Sciatic nerve (tissue), 2 donors: ENCODE results near the gene OR1S1. TPM values are rescaled to one million over a fixed set of nuclear protein-coding genes. Genes with fewer than 3 reads are reported as not detected.
"Not testable (repeated sequence)": the region's sequence is repeated elsewhere in the genome, so short reads cannot be mapped to it uniquely, and the experiment has no call there.

ENCODE experiments used
- ATAC-seq: fragments of 200-7000 bp; cut with Tn5 transposase; one replicate; pipeline ENCODE4 v1.9.1; 2020; ENCODE audit warnings: mild to moderate bottlenecking, moderate library complexity
- DNase-seq: peaks from one replicate; pipeline ENCODE4 v3.0.0-alpha.2; 2020; ENCODE audit warnings: low spot score
- intact Hi-C: fragments of 100-400 bp; cut with DNase I; formaldehyde crosslinking; loops from one replicate; pipeline ENCODE4 v1.14.2; 2022
- total RNA-seq: library from RNA; stranded (reverse); fragmentation: NEBNext Ultra II Directional; extraction: Animal tissue kit (Norgen Biotek cat#: 25700); gene quantifications from one replicate; pipeline ENCODE4 v1.2.1, GENCODE V29; 2021
- donor health status: DM: no; HTN: no; CAD: no.
- donor health status: DM: no; HTN: no; CAD: no.

OR1S1 gene
- not detected for total RNA-seq

DNA sequence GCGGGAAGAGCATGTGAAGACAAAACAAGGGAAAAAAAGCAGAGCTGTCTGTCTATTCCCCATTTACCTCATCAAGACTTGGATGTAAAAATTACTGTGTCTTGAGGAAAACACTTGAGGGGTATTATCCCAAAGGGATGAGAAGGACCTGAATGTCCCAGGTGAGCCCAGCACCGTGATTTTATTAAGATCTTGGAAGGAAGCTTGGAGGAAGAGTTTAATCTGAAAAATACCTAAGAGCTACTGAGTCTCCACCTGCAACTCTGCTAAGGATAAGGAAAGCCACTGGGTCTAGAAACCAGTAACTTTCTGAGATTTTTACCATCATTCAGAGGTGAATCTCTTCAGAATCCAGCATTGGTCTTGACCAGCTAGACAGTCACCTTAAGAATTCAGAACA lies at the start of gene OR1S1:
TSS of gene OR1S1 (plus strand) at position 301 of the 400 bp plus-strand sequence.
- DNase-seq, ATAC-seq, intact Hi-C loops: not testable (repeated sequence)

DNA sequence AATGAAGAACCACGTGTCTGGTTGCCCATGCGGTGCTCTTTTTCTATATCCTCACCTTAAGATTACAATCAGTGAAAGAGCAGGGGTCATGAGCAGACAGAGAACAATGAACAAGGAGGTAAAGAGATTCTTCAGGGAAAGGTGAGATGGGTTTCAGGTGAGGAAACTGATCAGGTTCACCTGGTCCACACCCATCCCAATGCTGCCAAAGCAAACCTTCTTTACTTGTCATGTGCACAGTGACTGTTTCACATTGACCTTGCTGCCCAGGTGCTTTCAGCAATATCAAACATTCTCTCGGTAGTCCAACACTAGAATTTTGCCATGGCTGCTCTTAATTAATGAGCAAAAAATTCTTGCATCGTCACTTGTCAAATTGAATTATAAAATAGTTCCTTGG lies 48.1 kb upstream of the OR1S1 start:
- ATAC-seq (no peak), DNase-seq (no peak)
- intact Hi-C loops = no loop called here

GRCh38 chr11:58164990-58165389 lies 47.5 kb upstream of the OR1S1 start:
- ATAC-seq = no peak
- intact Hi-C loops = no loop called here
- no peak for DNase-seq

GRCh38 chr11:58165504-58166106 lies 46.9 kb upstream of the OR1S1 start:
- intact Hi-C loops = no loop called here
- DNase-seq (no peak), ATAC-seq (no peak)

- ATAC-seq (no peak), DNase-seq (no peak)
- intact Hi-C loops = no loop called here
Measured at GRCh38 chr11:58177409-58178054, 35.0 kb upstream of the OR1S1 start.

- intact Hi-C loops = no loop called here
- no peak for ATAC-seq
- DNase-seq = no peak
Measured at GRCh38 chr11:58178444-58178843, 34.1 kb upstream of the OR1S1 start.

DNA sequence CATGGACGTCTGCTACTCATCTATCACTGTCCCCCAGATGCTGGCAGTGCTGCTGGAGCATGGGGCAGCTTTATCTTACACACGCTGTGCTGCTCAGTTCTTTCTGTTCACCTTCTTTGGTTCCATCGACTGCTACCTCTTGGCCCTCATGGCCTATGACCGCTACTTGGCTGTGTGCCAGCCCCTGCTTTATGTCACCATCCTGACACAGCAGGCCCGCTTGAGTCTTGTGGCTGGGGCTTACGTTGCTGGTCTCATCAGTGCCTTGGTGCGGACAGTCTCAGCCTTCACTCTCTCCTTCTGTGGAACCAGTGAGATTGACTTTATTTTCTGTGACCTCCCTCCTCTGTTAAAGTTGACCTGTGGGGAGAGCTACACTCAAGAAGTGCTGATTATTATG lies 32.9 kb upstream of the OR1S1 start:
- no peak for ATAC-seq
- intact Hi-C loops = no loop called here
- no peak for DNase-seq

DNA sequence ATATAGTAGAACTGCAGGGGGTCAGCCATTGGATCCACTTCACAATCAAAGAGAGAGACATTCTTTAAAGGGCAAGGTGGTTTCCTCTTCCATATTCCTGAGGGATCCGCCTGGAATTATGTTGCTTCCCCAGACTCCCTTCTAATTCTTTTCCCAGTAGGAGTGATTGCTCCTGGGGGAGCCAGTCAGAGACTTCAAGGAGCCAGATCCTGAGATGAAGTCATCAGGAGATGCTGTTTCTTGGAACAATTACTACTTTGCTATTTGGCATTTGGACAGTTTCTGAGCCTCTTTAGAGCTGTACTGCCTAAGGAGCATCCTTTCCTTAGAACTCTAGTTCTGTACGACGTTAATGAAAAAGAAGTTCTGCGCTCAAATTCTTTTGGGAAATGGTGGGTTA lies 25.6 kb upstream of the OR1S1 start:
- intact Hi-C loops = no loop called here
- ATAC-seq (no peak), DNase-seq (no peak)

GRCh38 chr11:58188770-58189169 lies 23.8 kb upstream of the OR1S1 start, which contains the start of gene OR9Q2:
Gene OR9Q2 (plus strand): TSS chr11:58189070. CDS start chr11:58190491, 1,421 bp downstream.
- ATAC-seq (no peak), DNase-seq (no peak)
- intact Hi-C loops = no loop called here

- DNase-seq (no peak), ATAC-seq (no peak)
- intact Hi-C loops = no loop called here
Measured at GRCh38 chr11:58192229-58192628, 20.3 kb upstream of the OR1S1 start.

DNA sequence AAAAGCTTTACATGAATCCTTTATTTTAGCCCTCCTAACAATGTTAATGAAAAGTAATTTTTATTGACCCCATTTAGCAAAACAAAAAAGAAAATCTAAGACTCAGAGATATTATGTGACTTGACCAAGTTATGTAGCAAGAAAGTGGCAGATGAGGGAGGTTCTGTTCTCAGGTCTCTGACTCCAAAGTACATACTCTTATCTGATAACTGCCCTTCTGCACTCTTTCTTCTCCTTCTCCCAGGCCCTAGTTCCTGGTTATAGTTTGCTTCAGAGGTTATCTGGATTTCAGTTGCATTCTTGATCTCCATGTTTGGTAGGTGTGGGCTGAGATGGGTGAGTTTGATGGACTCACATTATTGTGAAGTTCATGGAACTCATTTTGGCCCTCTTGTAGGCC lies 19.1 kb upstream of the OR1S1 start:
- intact Hi-C loops = no loop called here
- ATAC-seq (no peak), DNase-seq (no peak)

DNA sequence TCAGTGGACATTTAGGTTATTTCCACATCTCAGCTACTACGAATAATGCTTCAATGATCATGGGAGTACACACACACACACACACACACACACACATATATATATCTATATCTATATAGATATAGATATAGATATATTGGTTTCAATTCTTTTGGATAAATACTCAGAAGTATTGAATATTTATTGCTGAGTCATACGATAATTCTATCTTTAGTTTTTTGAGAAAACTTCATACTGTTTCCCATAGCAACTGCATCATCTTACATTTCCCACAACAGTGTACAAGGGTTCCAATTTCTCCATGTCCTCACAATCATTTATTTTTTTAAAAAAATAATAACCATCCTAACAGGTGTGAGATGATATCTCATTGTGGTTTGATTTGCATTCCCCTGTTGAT lies 16.6 kb upstream of the OR1S1 start:
- DNase-seq (no peak), ATAC-seq (no peak)
- intact Hi-C loops = no loop called here

DNA sequence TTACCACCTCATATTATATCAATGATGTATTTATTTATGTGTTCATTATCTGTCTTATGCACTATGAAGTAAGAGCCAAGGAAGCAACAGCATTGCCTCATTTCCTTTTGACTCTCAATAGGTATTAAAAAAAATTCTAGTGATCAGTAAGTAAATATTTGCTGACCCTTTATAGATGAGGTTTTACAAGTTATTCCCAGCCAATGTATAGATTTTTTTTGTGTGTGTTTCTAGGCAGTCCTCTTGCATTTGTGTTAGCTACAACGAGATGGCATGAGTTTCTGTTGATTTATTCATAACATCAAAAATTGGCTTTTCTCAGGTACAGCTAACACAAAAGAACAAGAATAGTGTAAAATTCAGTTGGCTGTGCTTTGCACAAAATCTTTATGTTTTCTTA lies 13.2 kb upstream of the OR1S1 start:
- intact Hi-C loops = no loop called here
- DNase-seq (no peak), ATAC-seq (no peak)

- DNase-seq (no peak), ATAC-seq (no peak)
- intact Hi-C loops = no loop called here
Measured at GRCh38 chr11:58204042-58204441, 8.5 kb upstream of the OR1S1 start, which contains the start of gene OR1S2. Gene OR1S2 (minus strand): TSS chr11:58204142. CDS start chr11:58204142, 0 bp downstream.

GRCh38 chr11:58216476-58216875 lies 4.0 kb downstream of the OR1S1 start:
- DNase-seq (no peak), ATAC-seq (no peak)
- intact Hi-C loops = no loop called here

DNA sequence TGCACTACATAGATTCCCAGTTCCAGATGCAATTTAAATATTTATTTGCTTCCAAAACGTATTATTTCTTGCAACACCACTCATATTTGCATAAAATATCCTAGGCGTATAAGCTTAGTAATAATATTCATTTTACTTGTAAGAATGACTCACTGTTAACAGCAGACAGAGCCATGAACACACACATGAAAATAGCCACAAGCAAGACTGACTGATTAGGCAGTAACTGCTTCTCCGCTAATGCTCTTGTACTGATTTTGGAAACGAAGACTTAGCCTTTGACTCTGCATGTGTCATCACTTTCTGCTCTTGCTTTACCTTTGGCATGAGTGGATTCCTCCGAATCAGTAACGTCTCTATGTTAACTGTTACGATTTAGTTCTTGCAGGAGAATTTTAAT lies 10.2 kb downstream of the OR1S1 start:
- ATAC-seq = no peak
- no peak for DNase-seq
- intact Hi-C loops = no loop called here

GRCh38 chr11:58227956-58228615 lies 15.6 kb downstream of the OR1S1 start:
- intact Hi-C loops = no loop called here
- ATAC-seq = no peak
- no peak for DNase-seq

GRCh38 chr11:58243954-58244353 lies 31.4 kb downstream of the OR1S1 start:
- no peak for DNase-seq
- intact Hi-C loops = no loop called here
- no peak for ATAC-seq

- DNase-seq (no peak), ATAC-seq (no peak)
- intact Hi-C loops = no loop called here
Measured at GRCh38 chr11:58254936-58255335, 42.4 kb downstream of the OR1S1 start.

DNA sequence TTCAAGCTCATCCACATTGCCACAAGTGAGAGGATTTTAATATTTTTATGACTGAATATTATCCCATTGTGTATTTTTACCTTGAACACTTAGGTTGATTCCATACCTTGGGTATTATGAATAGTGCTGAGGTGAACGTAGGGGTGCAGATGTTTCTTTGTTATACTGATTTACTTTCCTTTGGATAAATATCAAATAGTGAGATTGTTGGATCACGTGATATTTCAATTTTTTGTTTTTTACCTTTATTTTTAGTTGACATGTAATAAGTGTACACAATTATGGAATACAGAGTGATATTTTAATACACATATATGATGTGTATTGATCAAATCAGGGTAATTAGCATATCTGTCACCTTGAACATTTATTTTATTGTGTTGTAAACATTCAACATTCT lies 47.5 kb downstream of the OR1S1 start:
- intact Hi-C loops = no loop called here
- DNase-seq (no peak), ATAC-seq (no peak)
